Kidney (tissue), 14 donors: Measurements from ENCODE around the gene HOXB8. TPM values are rescaled to one million over a fixed set of nuclear protein-coding genes. Genes with fewer than 3 reads are reported as not detected.

ENCODE experiments used
- DNase-seq, 5 donors: peaks; one replicate each; pipeline ENCODE4 v3.0.0-alpha.2; 2013 to 2020
- FAIRE-seq: peaks from 2 replicates; lab custom pipeline; 2012; peaks lifted over from hg19 to GRCh38; lab: Jason Lieb, UNC
- H3K27ac ChIP-seq, 2 donors: one replicate each; pipeline ENCODE4 v1.7.0; 2013; ENCODE audit warnings: low read depth in 2 of 2, low read length in 2 of 2, inconsistent platforms in 1 of 2
- H3K27me3 ChIP-seq: one replicate; pipeline ENCODE4 v1.7.1; 2013; ENCODE audit warnings: low read length, inconsistent platforms; ENCODE audit not compliant: control insufficient read depth, insufficient read depth
- H3K36me3 ChIP-seq, 3 donors: one replicate each; pipeline versions ENCODE4 v1.7.0 to v1.7.1; 2013; ENCODE audit warnings: low read length in 3 of 3, control low read depth in 1 of 3, inconsistent platforms in 1 of 3; ENCODE audit not compliant: insufficient read depth in 3 of 3, control insufficient read depth in 2 of 3
- H3K4me1 ChIP-seq, 3 donors: one replicate each; pipeline versions ENCODE4 v1.7.0 to v1.7.1; 2013; ENCODE audit warnings: low read length in 3 of 3, inconsistent platforms in 1 of 3, low read depth in 1 of 3; ENCODE audit not compliant: control insufficient read depth in 2 of 3, insufficient read depth in 2 of 3
- H3K4me3 ChIP-seq, 3 donors: one replicate each; pipeline versions ENCODE4 v1.7.0 to v1.8.1; 2013; ENCODE audit warnings: low read length in 3 of 3, control low read depth in 1 of 3, inconsistent platforms in 1 of 3
- H3K9ac ChIP-seq, 3 donors: one replicate each; pipeline versions ENCODE4 v1.7.0 to v1.7.1; 2013; ENCODE audit warnings: low read length in 3 of 3, control low read depth in 1 of 3, inconsistent platforms in 1 of 3
- H3K9me3 ChIP-seq, 3 donors: one replicate each; pipeline versions ENCODE4 v1.7.0 to v1.7.1; 2013; ENCODE audit warnings: low read length in 3 of 3, control low read depth in 1 of 3, inconsistent platforms in 1 of 3; ENCODE audit not compliant: control insufficient read depth in 2 of 3, insufficient read depth in 1 of 3
- intact Hi-C: fragments of 100-400 bp; cut with DNase I; formaldehyde crosslinking; loops from one replicate; pipeline ENCODE4 v1.11.1; 2022
- polyA plus RNA-seq: library from polyadenylated mRNA; stranded (reverse); fragments of 350-450 nt; fragmentation: Illumina TruSeq; extraction: RNeasy Lipid Tissue Mini Kit (QIAGEN cat#74804); gene quantifications from one replicate; pipeline ENCODE4 v1.2.3, GENCODE V29; 2014; ENCODE audit warnings: low read depth, low replicate concordance; ENCODE audit not compliant: insufficient read depth
- total RNA-seq: library from RNA; stranded (reverse); fragmentation: NEBNext Ultra II Directional; extraction: Animal tissue kit (Norgen Biotek cat#: 25700); gene quantifications from one replicate; pipeline ENCODE4 v1.2.1, GENCODE V29; 2021
- TF ChIP-seq, protein P1 (sequence below): IDR thresholded peaks from 3 replicates; pipeline ENCODE4 v1.5.1; 2012; ENCODE audit warnings: mild to moderate bottlenecking, moderate library complexity, borderline replicate concordance; ENCODE audit not compliant: insufficient read depth; ENCODE audit errors: extremely low read depth
- donor health status: control.
- donor health status: control.
- donor health status: control.
- donor health status: control.
- donor health status: control.
- donor health status: DM: yes; HTN: yes; CAD: no.
- donor health status: Normal renal cell carcinoma (clear cell type).

Gene HOXB8
- total and polyA plus RNA-seq, 2 donors from 2014 or later: 19.3 to 48.7 TPM

DNA sequence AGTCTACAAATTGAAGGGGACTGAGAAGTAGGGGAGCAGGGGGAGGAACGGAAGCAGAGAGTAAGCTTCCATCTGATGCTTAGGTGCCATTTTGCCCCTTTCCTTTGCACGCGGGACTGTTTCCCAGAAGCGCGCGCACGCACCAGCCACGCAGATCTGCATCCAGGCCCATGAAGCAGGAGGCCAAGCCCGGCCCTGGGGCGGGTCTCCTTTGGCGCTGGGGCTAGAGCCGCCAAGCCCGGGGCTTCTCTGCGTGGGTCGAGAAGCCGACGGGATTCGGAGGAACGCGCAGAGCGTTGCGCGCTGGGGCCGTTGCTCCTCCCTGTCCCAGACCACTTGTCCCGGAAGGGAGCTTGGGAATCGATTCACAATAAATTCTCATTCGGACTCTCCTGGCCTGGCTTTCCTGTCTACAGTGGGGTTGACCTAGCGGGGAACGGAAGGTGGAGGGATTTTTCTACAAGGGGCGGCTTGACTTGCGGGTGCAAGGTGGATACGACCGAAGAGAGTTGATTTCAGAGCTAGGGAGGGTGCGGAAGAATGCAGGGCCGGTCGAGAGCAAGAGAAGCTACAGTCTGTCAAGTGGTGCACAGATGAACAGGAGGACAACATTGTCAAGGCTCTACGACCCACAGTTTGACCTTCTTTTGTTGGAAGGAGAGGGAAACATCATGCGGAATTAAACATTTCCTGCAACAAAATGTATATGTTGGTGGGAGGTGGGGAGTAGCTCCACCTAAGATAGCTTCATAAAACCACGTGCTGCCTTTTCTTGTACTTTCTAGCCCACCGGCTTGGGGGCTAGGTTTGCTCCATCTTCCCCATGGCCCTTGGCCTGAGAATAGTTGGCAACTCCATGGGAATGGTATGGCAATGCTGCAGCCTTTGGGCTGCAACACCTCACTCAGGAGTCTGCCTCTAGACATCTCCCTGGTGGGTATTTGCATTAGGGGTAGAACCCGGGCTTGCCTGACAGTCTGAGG lies 6.6 kb upstream of the HOXB8 start:
- peaks cover 36% of the 10 kb centered on the region for H3K27me3 ChIP-seq
- no peaks in the 10 kb centered on the region for H3K9me3 ChIP-seq
- peak overlapping the region in 1 of 3 donors; percentile 9 for H3K4me3 ChIP-seq
- intact Hi-C loops: no loop called here
- H3K9ac ChIP-seq: peak overlapping the region in 2 of 3 donors; percentile 24 to 81
- H3K4me1 ChIP-seq: peaks cover 0 to 9% (median 0%) of the 10 kb centered on the region in 3 donors
- peak in 3 of 5 donors; percentile 40 to 64 (median 51) for DNase-seq
- no peak for FAIRE-seq
- no peaks in the 10 kb centered on the region for H3K36me3 ChIP-seq
- TF ChIP-seq, protein P1, sequence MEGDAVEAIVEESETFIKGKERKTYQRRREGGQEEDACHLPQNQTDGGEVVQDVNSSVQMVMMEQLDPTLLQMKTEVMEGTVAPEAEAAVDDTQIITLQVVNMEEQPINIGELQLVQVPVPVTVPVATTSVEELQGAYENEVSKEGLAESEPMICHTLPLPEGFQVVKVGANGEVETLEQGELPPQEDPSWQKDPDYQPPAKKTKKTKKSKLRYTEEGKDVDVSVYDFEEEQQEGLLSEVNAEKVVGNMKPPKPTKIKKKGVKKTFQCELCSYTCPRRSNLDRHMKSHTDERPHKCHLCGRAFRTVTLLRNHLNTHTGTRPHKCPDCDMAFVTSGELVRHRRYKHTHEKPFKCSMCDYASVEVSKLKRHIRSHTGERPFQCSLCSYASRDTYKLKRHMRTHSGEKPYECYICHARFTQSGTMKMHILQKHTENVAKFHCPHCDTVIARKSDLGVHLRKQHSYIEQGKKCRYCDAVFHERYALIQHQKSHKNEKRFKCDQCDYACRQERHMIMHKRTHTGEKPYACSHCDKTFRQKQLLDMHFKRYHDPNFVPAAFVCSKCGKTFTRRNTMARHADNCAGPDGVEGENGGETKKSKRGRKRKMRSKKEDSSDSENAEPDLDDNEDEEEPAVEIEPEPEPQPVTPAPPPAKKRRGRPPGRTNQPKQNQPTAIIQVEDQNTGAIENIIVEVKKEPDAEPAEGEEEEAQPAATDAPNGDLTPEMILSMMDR: no peak
- peak overlapping the region; percentile 38 to 89 for H3K27ac ChIP-seq

DNA sequence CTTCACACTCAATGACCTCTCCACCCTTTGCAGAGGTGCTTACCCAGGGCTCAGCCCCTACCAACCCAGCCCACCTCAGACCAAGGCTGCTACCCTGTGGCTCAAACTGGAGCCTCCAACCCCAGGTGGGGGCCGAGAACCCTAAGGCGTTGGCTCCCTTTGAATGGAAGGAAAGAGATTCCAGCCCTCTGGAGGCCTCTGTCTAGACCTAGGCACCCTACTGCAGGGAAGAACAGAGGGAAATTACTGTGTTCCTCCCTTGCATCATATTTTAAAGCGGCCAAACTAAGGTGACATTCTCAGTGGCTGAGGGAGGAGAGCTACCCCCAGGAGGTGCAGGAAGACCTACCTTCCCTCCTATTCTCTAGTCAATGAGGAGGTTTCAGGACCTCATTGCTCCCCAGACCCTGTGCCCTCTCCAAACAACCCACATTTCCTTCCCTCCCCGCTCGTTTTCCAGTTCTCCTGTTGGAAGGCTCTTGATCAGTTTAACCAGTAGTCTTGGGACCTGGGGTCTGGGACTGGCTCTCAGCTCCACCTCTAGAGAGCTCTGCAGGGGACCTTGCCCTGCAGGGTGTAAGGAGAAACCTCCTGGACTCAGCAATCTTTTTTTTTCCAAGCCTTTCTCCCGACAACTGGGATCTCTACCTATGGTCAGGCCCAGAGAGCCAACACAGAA lies 5.5 kb upstream of the HOXB8 start:
- H3K9me3 ChIP-seq: no peaks in the 10 kb centered on the region
- DNase-seq (peak in 4 of 5 donors; percentile 61 to 80 (median 72)), FAIRE-seq (no peak)
- intact Hi-C loops: no loop called here
- peaks cover 0 to 11% (median 0%) of the 10 kb centered on the region in 3 donors for H3K4me1 ChIP-seq
- H3K4me3 ChIP-seq: peak overlapping the region; percentile 7 to 44 (median 29)
- peaks cover 43% of the 10 kb centered on the region for H3K27me3 ChIP-seq
- TF ChIP-seq, protein P1: no peak
- H3K9ac ChIP-seq: peak overlapping the region; percentile 8 to 81 (median 43)
- H3K36me3 ChIP-seq: no peaks in the 10 kb centered on the region
- peak overlapping the region; percentile 85 to 89 for H3K27ac ChIP-seq

DNA sequence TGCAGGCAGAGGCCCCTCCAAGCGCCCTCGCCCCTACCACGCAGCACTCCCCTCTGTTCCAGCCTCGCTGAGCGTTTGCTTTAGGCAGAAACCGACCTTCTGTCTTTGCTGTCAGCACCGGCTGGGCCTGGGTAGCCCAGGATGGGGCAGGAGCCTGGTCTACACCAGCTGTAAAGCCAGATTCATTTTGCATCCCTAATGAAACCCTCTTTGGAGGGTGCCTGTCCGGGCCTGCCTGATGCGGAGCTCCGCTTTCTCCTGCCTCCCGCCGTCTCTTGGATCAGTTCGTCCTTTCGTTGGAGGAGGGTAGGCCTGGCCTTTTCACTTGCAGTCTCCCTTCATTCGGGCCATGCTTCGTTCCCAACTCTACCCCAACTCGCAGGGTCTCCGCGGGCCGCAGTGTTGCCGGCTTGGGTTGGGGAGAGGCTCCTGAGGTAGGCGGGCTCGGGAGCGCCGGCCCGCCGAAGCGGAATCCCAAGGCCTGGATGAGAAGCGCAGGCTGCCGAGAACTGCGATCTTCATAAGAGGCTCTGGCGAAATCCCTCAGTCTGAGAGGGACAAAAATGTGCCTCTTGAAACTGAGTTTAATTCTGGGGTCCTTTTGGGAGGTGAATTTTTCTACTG lies 4.8 kb upstream of the HOXB8 start:
- FAIRE-seq (no peak), DNase-seq (peak in 3 of 5 donors; percentile 52 to 71 (median 64))
- H3K36me3 ChIP-seq: no peaks in the 10 kb centered on the region
- peaks cover 0 to 11% (median 0%) of the 10 kb centered on the region in 3 donors for H3K4me1 ChIP-seq
- peak overlapping the region; percentile 7 to 44 (median 38) for H3K4me3 ChIP-seq
- TF ChIP-seq, protein P1: no peak
- H3K9ac ChIP-seq: peak overlapping the region in 2 of 3 donors; percentile 43 to 81
- H3K9me3 ChIP-seq: no peaks in the 10 kb centered on the region
- intact Hi-C loops: no loop called here
- peaks cover 47% of the 10 kb centered on the region for H3K27me3 ChIP-seq
- H3K27ac ChIP-seq: peak overlapping the region; percentile 85 to 89
